Measurements from ENCODE around the gene BIRC5. TPM values are rescaled to one million over a fixed set of nuclear protein-coding genes. Genes with fewer than 3 reads are reported as not detected.
"Not testable (repeated sequence)": the region's sequence is repeated elsewhere in the genome, so short reads cannot be mapped to it uniquely, and the experiment has no call there.

BIRC5 gene
- total RNA-seq, 1 donor from 2014 or later = 2.0 TPM

GRCh38 chr17:78224231-78225087 is 10.4 kb downstream of the BIRC5 start:
- DNase-seq (ENCODE audit: low spot score) = no peak

GRCh38 chr17:78225088-78225865 is 11.2 kb downstream of the BIRC5 start:
- no peak for DNase-seq (ENCODE audit: low spot score)

GRCh38 chr17:78226055-78226758 is 12.2 kb downstream of the BIRC5 start:
- DNase-seq (ENCODE audit: low spot score) = no peak

- no peak for DNase-seq (ENCODE audit: low spot score)
These were observed 12.9 kb downstream of the BIRC5 start for GRCh38 chr17:78226759-78227454.

- DNase-seq (ENCODE audit: low spot score) = no peak
These were observed 13.4 kb downstream of the BIRC5 start for GRCh38 chr17:78227455-78227916.

GRCh38 chr17:78228176-78228575 is 14.1 kb downstream of the BIRC5 start:
- DNase-seq (ENCODE audit: low spot score) = no peak

- no peak for DNase-seq (ENCODE audit: low spot score)
These were observed 16.4 kb downstream of the BIRC5 start for GRCh38 chr17:78230252-78230962.

- DNase-seq (ENCODE audit: low spot score) = no peak
These were observed 17.2 kb downstream of the BIRC5 start, which contains the start of gene TMEM235 for GRCh38 chr17:78230996-78231935. TMEM235 (plus strand) TSS chr17:78231631; CDS start chr17:78232024, 393 bp downstream.

- no peak for DNase-seq (ENCODE audit: low spot score)
These were observed 18.2 kb downstream of the BIRC5 start for GRCh38 chr17:78231991-78232858.

- DNase-seq (ENCODE audit: low spot score) = no peak
These were observed 18.8 kb downstream of the BIRC5 start for GRCh38 chr17:78232859-78233173.

- DNase-seq (ENCODE audit: low spot score) = no peak
These were observed 19.6 kb downstream of the BIRC5 start for GRCh38 chr17:78233678-78234077.

- DNase-seq (ENCODE audit: low spot score) = no peak
These were observed 20.3 kb downstream of the BIRC5 start for GRCh38 chr17:78234261-78234865.

GRCh38 chr17:78235022-78235421 is 21.0 kb downstream of the BIRC5 start:
- not testable (repeated sequence) for DNase-seq (ENCODE audit: low spot score)

- no peak for DNase-seq (ENCODE audit: low spot score)
These were observed 21.8 kb downstream of the BIRC5 start for GRCh38 chr17:78235885-78236284.

- no peak for DNase-seq (ENCODE audit: low spot score)
These were observed 22.5 kb downstream of the BIRC5 start for GRCh38 chr17:78236362-78237127.

GRCh38 chr17:78237401-78238012 is 23.5 kb downstream of the BIRC5 start:
- no peak for DNase-seq (ENCODE audit: low spot score)

- DNase-seq (ENCODE audit: low spot score) = no peak
These were observed 24.9 kb downstream of the BIRC5 start for GRCh38 chr17:78238823-78239488.
